HG03039 (cell line): Measurements from ENCODE around the gene CLCN5.

Experiments used
- ATAC-seq: cut with Tn5 transposase; IDR thresholded peaks from one replicate; pipeline ENCODE4 v1.9.1; 2021; ENCODE audit warnings: mild to moderate bottlenecking, moderate library complexity; ENCODE audit not compliant: unreplicated experiment

Gene CLCN5

DNA sequence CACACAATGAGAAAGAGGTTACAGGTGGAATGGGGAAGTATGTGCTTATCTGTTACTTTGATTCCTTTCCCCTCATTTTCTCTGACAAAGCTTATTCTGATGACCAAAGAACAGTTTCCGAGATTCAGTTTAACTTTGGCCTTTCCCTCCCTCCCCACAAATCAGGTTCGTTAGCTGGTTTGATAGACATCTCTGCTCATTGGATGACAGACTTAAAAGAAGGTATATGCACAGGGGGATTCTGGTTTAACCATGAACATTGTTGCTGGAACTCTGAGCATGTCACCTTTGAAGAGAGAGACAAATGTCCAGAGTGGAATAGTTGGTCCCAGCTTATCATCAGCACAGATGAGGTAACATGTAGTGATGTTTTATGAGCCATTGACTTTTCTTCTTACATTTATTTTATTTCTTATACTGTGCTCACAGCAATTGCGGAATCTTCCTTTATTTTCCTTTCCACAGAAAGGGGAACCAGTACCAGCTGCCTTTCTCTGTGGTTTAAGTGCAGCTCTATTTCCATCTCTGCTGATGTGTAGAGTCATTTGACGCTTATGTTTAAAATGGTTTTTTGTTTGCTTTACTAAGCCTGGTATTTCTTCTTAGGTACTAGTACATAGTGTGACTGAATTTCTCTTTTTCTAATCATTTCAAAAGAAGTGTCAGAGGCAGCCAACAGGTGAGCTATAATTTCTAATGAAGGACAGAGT lies 153.4 kb downstream of the CLCN5 start:
- ATAC-seq = no peak

DNA sequence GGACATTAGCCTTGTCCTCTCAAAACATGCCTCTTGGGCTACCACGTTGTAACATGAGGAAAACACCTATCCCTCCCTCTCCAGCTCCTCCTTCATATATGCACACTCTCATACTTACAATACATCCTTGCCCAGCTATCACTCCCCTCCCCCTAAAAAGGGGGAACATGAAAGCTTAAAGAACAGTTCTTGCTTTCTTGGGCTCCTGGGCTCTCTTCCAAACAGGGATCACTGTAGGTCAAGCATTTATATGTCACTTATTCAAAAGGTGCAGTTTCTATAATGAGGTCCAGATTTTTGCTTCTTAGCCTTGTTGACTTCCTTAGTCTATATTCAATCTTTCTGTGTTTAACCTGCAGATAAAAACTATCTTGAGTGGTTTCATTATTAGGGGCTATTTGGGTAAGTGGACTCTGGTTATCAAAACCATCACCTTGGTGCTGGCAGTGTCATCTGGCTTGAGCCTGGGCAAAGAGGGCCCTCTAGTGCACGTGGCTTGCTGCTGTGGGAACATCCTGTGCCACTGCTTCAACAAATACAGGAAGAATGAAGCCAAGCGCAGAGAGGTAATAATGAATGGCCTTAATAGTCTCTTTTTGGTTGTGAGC lies 159.0 kb downstream of the CLCN5 start:
- no peak for ATAC-seq

DNA sequence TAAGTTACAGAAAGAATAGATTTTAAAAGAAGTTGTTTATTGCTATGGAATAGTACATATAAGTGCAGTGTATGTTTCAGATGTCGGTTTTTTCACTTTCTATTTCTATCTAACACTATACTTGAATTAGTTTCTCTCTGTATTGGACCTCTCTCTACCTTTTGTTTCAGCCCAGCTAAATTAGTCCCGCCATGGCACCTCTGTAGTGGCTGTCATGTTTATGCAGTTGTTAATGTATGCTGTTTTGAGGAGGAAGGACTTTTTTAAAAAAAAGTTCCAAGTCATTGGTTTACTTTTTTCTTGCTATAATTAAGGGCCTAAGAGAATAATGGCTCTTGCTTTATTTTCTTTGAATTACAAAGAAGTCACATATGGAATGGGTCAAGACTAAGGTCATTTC lies 160.3 kb downstream of the CLCN5 start:
- ATAC-seq = no peak

DNA sequence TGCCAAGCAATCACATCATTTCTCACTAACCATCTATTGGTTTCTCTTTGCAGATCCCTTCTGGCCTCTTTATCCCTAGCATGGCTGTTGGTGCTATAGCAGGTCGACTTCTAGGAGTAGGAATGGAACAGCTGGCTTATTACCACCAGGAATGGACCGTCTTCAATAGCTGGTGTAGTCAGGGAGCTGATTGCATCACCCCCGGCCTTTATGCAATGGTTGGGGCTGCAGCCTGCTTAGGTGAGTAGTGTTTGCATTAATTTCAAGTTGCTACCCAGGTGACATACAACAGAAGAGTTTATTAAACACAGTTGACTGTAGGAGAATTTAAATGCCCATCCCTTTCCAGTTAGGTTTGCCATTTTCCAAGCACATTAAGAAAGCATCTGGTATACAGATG lies 166.2 kb downstream of the CLCN5 start:
- no peak for ATAC-seq

DNA sequence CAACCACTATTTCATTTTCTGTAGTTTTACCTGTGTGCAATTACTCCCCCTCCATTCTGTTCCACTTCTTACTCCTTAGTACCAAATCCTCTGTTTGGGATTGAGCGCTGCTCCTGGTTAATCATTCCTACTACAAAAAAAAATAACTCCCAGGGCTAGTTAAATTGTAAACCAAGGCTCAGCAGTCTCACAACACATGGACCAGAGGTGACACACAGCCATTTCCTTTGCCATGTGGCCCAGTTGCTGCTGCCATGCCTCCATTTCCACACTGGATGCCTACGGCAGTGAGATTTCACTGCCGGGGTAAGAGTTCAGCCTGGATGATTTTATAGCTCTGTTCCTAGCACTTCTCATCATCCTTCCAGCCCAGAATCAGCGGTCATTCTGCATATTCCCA lies 171.2 kb downstream of the CLCN5 start:
- ATAC-seq = no peak

DNA sequence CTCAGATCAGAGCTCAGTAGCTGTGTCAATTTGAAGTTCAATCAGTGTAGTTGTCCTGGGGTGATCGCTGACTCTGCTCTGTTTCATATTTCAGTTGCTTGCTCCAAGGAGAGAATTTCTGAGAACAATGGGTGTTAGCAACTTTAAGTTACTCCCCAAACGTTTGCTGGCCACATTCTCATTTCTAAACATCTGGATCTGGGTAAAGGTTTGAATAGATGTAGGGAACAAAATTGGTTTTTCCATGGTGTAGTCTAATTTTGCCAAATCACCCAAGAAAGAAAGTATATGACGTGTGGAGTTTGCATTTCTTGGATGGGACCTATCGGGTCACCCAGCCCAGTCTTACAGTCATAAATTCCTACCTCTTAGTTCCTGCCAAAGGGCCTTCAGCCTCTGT lies 174.7 kb downstream of the CLCN5 start:
- no peak for ATAC-seq

DNA sequence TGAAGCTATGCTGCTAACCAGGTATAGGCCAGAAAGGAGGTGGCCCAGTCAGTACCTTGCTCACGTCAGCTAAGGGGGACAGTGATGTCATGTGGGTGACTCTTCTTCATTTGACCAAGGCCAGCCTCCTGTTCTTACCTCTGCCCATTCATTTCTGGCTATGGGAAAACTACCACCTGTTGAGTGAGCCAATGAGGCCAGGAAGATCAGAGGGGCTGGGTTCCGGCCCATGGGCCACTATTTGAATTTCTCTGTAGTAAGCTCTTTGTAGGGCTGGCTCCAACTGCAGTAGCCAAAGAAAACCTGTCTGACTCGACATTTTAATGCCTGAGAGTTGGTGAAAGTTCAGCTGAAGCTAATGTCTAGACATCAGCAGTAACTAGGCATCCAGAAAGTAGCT lies 175.8 kb downstream of the CLCN5 start:
- ATAC-seq = no peak

DNA sequence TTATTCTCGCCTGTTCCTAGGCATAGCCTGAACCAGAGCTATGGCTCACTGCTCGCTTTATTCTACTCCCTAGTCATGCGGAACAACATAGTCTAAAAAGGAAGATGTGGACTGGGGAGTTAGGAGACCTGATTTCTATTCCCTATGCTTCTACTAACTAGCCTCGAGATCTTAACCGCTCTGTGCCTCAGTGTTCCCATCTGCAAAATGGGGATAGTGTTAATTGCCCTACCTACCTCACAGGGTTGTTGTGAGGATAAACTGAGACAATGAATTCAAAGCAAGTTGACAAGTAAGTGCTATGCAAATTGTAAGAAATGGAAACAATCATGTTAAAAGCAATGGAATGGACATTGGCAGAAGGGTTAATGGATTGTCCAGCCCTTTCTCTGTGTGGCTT lies 176.4 kb downstream of the CLCN5 start:
- ATAC-seq = no peak

DNA sequence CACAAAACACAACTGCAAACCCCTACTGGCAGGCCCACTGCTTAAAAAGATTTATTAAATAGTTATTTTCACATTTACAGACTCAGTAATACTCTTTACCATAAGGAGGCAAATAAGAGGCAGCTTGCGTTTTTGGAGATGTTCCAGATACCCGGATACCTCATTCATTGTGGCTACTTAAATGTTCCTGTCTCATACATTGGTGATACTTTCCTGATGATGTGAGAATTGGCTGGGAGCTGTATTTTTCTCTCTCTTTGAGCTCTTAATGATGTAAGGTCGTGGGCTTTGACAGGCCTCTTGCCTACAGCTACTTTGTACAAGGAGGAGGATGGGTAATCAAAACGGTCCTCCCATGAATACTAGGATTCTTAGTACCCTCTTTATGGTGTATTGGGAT lies 176.9 kb downstream of the CLCN5 start:
- ATAC-seq = no peak

DNA sequence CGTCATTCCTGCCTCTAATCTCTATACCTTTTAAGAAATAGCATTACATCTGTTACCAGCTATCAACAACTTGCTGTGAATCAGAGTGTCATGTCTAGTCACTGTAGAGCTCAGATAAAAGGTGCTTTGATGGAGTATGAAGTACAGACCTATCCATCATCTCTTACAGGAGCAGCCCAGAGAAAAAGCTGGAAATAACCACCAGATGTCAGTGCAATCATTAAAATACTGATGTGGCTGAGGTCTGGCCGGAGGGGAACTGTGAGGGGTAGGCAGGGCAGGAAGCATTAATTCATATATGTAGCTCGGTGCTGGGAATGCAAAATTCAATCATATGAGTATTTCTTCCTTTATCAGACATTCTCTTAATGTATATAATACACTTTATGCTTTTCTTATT lies 177.8 kb downstream of the CLCN5 start:
- no peak for ATAC-seq

DNA sequence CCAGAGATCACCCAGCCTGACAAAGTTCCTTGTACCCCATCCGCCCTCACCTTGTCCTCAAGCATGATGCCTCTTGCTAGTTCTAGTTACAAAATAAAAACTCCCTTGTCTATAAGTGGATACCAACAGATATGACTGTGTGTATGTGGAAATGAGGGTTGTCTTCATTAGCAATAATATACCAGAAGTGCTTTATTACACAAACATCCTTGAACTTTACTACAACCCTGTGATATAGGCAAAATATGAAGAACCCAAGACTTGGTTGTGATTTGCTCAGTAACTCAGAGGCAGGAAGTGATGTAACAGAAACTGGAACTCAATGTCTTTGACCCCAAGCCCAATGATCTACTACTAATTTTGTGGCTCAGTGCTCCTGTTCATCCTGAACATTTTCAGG lies 180.8 kb downstream of the CLCN5 start:
- ATAC-seq = no peak

DNA sequence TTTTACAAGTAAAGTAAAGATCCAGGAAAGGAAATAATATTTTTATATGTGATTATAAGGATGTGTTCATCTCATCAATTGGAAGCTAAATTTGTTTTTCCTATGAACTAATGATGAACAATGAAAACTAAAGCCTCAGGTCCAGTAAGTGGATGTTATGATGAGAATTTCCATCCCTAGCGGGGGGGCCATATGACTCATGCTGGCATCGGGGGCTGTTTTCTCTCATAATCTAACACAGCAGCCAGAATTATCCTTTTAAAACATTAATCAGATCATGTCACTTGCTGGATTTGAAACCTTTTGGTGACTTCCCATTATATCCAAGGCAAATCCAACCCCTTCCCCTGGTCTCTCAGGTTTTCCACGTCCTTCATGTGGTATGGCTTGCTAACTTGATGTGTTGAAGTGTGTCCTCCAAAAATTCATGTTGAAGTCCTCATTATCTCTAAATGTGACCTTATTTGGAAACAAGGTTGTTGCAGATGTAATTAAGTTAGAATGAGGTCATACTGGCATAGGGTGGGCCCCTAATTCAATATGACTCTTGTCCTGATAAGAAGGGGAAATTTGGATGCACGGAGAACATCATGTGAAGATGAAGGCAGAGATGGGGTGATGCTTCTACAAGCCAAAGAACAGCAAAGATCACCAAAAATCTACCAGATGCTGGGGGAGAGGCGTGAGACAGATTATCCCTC lies 181.6 kb downstream of the CLCN5 start:
- no peak for ATAC-seq

DNA sequence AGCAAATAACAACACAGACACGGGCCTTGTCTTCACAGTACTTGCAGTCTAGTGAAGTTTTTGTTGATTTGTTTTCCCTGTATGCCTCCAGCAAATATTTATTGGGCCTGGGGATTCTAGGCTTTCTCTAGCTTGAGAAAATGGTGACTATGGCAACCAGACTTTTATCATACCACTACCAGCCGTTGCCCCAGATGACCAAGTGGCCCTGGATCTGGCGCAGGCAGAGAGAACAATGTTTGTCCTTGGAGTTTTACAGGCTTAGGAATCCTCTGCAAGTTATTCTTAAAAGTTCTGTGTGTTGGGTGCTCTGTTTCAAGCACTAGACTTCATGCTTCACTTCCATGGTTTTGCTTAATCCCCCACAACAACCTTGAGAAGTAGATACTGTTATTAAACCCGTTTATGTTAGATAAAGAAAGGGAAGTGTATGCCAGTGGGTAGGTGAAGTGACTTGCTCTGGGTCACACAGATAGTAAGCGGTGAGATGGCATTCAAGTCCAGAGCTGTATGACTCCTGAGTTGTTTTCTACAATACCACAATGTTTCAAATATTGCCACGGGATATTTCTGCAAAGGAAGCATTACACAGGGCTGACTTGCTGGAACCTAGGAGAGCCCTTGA lies 183.8 kb downstream of the CLCN5 start:
- no peak for ATAC-seq

DNA sequence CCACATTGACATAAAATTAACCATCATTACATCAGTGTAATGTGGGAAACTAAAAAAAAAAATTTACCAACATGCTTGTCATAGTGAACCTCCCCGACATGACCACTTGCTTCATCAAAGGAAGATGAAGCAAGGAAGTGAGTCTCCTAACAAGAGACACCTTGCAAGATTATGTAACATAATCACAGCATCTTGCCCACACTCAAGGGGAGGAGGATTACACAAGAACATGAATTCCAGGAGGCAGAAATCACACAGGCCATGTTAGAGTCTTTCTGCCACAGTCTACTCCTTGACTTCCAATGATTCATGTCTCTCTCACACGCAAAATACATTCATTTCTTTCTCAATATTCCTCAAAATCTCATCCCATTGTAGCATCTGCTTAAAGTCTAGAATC lies 185.1 kb downstream of the CLCN5 start:
- ATAC-seq = no peak

DNA sequence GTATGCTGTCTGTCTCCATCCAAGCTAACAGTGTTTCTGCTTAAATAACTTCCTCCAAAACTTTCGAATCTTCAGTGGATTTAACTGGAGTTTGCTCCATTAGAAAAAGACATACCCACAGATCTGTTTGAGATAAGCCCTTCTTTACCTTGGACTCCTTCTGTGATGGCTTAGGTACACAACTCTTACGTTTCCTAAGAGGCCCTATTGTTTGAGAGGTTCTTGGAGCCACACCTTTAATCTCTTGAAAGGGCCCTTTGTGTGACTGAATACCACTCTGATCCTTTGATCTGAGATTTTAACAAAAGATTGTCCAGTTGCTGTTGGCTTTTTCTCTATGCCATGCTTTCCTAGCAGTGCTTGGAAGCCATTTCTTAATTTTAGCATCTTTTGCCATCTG lies 185.9 kb downstream of the CLCN5 start:
- ATAC-seq = no peak

DNA sequence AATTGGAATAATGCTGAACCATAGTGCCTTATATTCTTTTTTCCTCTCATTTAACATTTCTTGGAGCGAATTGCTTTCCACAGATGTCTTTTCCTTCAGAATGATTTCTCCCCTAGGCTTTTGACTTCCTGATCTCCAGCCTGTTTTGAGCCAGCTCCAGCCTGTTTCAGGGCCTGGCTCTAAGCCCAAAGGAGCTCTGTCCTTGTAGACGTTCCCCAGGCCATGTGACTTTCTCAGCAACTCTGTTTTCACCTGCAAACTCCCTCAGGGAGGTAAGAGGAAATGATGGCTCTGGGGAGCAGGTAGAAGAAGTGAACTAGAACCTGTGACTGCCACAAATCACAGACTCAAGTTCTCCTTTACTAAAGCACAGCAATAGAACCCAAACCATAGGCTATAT lies 189.3 kb downstream of the CLCN5 start:
- ATAC-seq = no peak

DNA sequence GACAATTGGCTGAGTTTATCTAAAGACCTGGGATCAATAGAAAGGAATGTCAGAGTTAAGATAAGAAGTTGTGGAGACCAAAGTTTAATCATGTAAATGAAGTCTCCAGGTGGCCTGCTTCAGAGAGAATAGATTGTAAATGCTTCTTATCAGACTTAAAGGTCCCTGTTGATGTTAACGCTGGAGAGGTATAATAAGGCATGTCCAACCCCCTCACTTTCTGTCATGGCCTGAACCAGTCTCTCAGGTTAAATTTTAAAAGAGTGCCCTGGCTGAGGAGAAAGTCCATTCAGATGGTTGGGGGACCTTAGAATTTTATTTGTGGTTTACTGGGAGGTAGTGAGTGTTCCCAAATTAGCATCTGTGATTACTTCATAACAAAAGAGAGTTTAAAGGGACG lies 191.7 kb downstream of the CLCN5 start:
- no peak for ATAC-seq

DNA sequence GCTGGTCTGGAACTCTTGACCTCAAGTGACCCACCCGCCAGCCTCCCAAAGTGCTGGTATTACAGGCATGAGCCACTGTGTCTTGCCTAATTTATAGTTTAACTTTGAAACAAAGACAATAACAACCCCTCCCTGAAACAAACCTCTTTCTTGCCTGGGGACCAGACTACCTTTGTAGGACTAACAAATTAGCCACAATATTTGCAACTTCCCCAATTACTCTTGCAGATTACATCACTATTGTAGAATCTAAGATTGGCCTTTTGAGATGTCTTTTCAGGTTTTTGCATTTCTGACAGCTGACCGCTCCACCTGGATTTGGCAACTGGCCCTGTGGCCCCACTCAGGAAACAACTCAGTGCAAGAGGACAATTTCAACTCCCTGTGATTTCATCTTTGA lies 193.6 kb downstream of the CLCN5 start:
- ATAC-seq = no peak

DNA sequence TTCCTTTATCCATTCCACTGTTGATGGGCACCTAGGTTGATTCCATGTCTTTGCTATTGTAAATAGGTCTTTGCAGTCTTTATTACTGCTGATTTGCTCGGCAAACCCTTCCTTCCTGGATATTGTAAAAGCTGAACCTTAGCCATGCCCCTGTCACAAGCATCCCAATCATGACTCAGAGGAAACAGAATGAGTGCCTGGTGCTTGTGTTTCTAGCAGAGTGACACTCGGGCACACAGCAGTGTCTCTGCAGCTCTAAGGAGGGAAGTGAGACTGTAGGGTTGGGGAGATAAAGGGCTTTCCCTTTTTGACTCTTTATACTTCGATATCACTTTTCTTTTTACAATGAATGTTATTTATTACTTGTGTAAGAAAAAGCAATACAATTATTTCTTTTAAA lies 195.1 kb downstream of the CLCN5 start:
- ATAC-seq = no peak

DNA sequence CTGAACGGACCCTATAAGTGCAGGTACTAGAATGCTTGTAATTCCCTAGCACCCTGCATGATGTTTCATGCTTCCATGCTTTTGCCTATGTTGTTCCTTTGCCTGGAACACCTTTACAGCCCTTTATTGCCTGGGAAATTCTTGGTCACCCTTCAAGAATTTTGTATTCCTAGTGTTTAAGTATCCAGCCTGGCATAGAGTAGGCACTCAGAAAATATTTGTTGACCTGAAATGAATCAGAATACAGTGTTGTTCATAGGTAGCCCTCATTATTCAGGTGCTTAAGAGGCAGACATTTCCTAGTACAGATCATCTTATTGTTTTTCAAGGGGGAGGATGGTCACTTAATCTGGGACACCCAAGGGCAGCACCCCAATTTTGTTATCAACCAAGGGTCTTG lies 203.1 kb downstream of the CLCN5 start:
- ATAC-seq = no peak

DNA sequence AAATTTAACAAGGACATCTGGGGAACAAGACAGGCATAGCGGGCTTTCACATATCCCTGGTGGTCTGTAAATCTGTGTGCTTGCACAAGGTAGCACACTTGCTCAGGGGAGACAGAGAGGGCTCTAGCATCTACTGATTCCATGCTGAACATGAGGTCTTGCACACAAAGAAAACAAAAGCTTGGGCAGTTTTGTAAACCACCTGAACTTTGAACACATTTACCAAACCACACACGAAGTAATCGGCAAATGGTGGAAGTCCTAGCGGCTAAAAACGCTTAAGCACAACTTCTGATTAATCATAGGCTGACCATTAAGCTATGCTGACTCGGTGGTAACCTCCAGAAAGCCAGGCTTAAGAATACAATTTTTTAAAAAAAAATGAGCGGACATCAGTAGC lies 225.6 kb downstream of the CLCN5 start:
- no peak for ATAC-seq
